Measurements from ENCODE around the gene FAXDC2.

The FAXDC2 gene

GRCh38 chr5:154858972-154859871, 8.8 kb upstream of the FAXDC2 start:
- H3K27me3 ChIP-seq (ENCODE audit: insufficient read depth, low read length), result no peaks in the 10 kb centered on the region
- H3K9me3 ChIP-seq (ENCODE audit: insufficient read depth, low read depth, low read length), result no peaks in the 10 kb centered on the region
- H3K9ac ChIP-seq (ENCODE audit: low read depth, low read length), result peak overlapping the region; percentile 84
- H3K4me3 ChIP-seq (ENCODE audit: low read length), result peak overlapping the region; percentile 85
- peaks cover 11% of the 10 kb centered on the region; the same call in 1 of the 2 replicates for H3K4me1 ChIP-seq (ENCODE audit: insufficient read depth, low read length)
- peaks cover 19% of the 10 kb centered on the region for H3K36me3 ChIP-seq (ENCODE audit: insufficient read depth, low read depth, low read length)
- peak overlapping the region; percentile 94 for H3K27ac ChIP-seq (ENCODE audit: low read length)

GRCh38 chr5:154858297-154858971, 8.0 kb upstream of the FAXDC2 start, which contains the start of gene CNOT8:
Gene CNOT8, plus strand, starts transcription at chr5:154858627. Its CDS starts 4,652 bp downstream, at chr5:154863279.
- peak within 1 kb of the TSS; percentile 84 for H3K9ac ChIP-seq (ENCODE audit: low read depth, low read length)
- H3K27ac ChIP-seq (ENCODE audit: low read length), result peak within 1 kb of the TSS; percentile 94
- H3K4me1 ChIP-seq (ENCODE audit: insufficient read depth, low read length), result peaks cover 11% of the 10 kb centered on the region; the same call in 1 of the 2 replicates
- peaks cover 11% of the 10 kb centered on the region for H3K36me3 ChIP-seq (ENCODE audit: insufficient read depth, low read depth, low read length)
- no peaks in the 10 kb centered on the region for H3K9me3 ChIP-seq (ENCODE audit: insufficient read depth, low read depth, low read length)
- H3K4me3 ChIP-seq (ENCODE audit: low read length), result peak within 1 kb of the TSS; percentile 85
- no peaks in the 10 kb centered on the region for H3K27me3 ChIP-seq (ENCODE audit: insufficient read depth, low read length)

GRCh38 chr5:154857530-154858296, 7.3 kb upstream of the FAXDC2 start:
- Histone ChIP-seq H3K4me3 (ENCODE audit: low read length) (peak overlapping the region; percentile 85), H3K4me1 (ENCODE audit: insufficient read depth, low read length) (peaks cover 11% of the 10 kb centered on the region; the same call in 1 of the 2 replicates), H3K27me3 (ENCODE audit: insufficient read depth, low read length) (no peaks in the 10 kb centered on the region), H3K27ac (ENCODE audit: low read length) (peak overlapping the region; percentile 94), H3K36me3 (ENCODE audit: insufficient read depth, low read depth, low read length) (peaks cover 4% of the 10 kb centered on the region; the same call in 1 of the 2 replicates), H3K9me3 (ENCODE audit: insufficient read depth, low read depth, low read length) (no peaks in the 10 kb centered on the region), H3K9ac (ENCODE audit: low read depth, low read length) (peak overlapping the region; percentile 84)

- H3K27ac ChIP-seq (ENCODE audit: low read length), result peak overlapping the region; percentile 1
Measured at GRCh38 chr5:154851351-154851750, 948 bp upstream of the FAXDC2 start.

GRCh38 chr5:154849791-154850201, 607 bp downstream of the FAXDC2 start:
- Histone ChIP-seq H3K27ac (ENCODE audit: low read length) (peak overlapping the region; percentile 68), H3K27me3 (ENCODE audit: insufficient read depth, low read length) (no peaks in the 10 kb centered on the region), H3K9ac (ENCODE audit: low read depth, low read length) (peak overlapping the region; percentile 83; the same call in 1 of the 2 replicates)

More at GRCh38 chr5:154851351-154851750, 948 bp upstream of the FAXDC2 start:
- no peaks in the 10 kb centered on the region for H3K36me3 ChIP-seq (ENCODE audit: insufficient read depth, low read depth, low read length)
- H3K9me3 ChIP-seq (ENCODE audit: insufficient read depth, low read depth, low read length), result no peaks in the 10 kb centered on the region
- H3K9ac ChIP-seq (ENCODE audit: low read depth, low read length), result peak overlapping the region; percentile 83; the same call in 1 of the 2 replicates
- peaks cover 16% of the 10 kb centered on the region; the same call in 1 of the 2 replicates for H3K4me1 ChIP-seq (ENCODE audit: insufficient read depth, low read length)
- no peak overlapping the region for H3K4me3 ChIP-seq (ENCODE audit: low read length)
- no peaks in the 10 kb centered on the region for H3K27me3 ChIP-seq (ENCODE audit: insufficient read depth, low read length)

GRCh38 chr5:154849264-154849785, 1.1 kb downstream of the FAXDC2 start:
- Histone ChIP-seq H3K9me3 (ENCODE audit: insufficient read depth, low read depth, low read length) (no peaks in the 10 kb centered on the region), H3K27me3 (ENCODE audit: insufficient read depth, low read length) (no peaks in the 10 kb centered on the region), H3K4me1 (ENCODE audit: insufficient read depth, low read length) (peaks cover 16% of the 10 kb centered on the region), H3K36me3 (ENCODE audit: insufficient read depth, low read depth, low read length) (no peaks in the 10 kb centered on the region), H3K27ac (ENCODE audit: low read length) (no peak overlapping the region), H3K4me3 (ENCODE audit: low read length) (peak overlapping the region; percentile 79), H3K9ac (ENCODE audit: low read depth, low read length) (peak overlapping the region; percentile 83; the same call in 1 of the 2 replicates)

More at GRCh38 chr5:154849791-154850201, 607 bp downstream of the FAXDC2 start:
- Histone ChIP-seq H3K4me3 (ENCODE audit: low read length) (peak overlapping the region; percentile 79), H3K9me3 (ENCODE audit: insufficient read depth, low read depth, low read length) (no peaks in the 10 kb centered on the region), H3K36me3 (ENCODE audit: insufficient read depth, low read depth, low read length) (no peaks in the 10 kb centered on the region), H3K4me1 (ENCODE audit: insufficient read depth, low read length) (peaks cover 16% of the 10 kb centered on the region)

GRCh38 chr5:154844809-154845208, 5.6 kb downstream of the FAXDC2 start:
- H3K9ac ChIP-seq (ENCODE audit: low read depth, low read length), result no peak overlapping the region
- H3K4me1 ChIP-seq (ENCODE audit: insufficient read depth, low read length), result peaks cover 4% of the 10 kb centered on the region
- H3K27ac ChIP-seq (ENCODE audit: low read length), result no peak overlapping the region
- no peak overlapping the region for H3K4me3 ChIP-seq (ENCODE audit: low read length)
- no peaks in the 10 kb centered on the region for H3K9me3 ChIP-seq (ENCODE audit: insufficient read depth, low read depth, low read length)
- H3K27me3 ChIP-seq (ENCODE audit: insufficient read depth, low read length), result no peaks in the 10 kb centered on the region
- H3K36me3 ChIP-seq (ENCODE audit: insufficient read depth, low read depth, low read length), result no peaks in the 10 kb centered on the region

- no peaks in the 10 kb centered on the region; the same call in 1 of the 2 replicates for H3K4me1 ChIP-seq (ENCODE audit: insufficient read depth, low read length)
- H3K27ac ChIP-seq (ENCODE audit: low read length), result no peak overlapping the region
Measured at GRCh38 chr5:154842689-154843530, 7.5 kb downstream of the FAXDC2 start.

GRCh38 chr5:154841273-154841661, 9.1 kb downstream of the FAXDC2 start:
- no peaks in the 10 kb centered on the region for H3K27me3 ChIP-seq (ENCODE audit: insufficient read depth, low read length)
- H3K9me3 ChIP-seq (ENCODE audit: insufficient read depth, low read depth, low read length), result no peaks in the 10 kb centered on the region
- H3K36me3 ChIP-seq (ENCODE audit: insufficient read depth, low read depth, low read length), result no peaks in the 10 kb centered on the region; the same call in none of the 2 replicates
- H3K27ac ChIP-seq (ENCODE audit: low read length), result no peak overlapping the region
- no peak overlapping the region for H3K4me3 ChIP-seq (ENCODE audit: low read length)
- no peak overlapping the region for H3K9ac ChIP-seq (ENCODE audit: low read depth, low read length)
- no peaks in the 10 kb centered on the region; the same call in 1 of the 2 replicates for H3K4me1 ChIP-seq (ENCODE audit: insufficient read depth, low read length)

More at GRCh38 chr5:154842689-154843530, 7.5 kb downstream of the FAXDC2 start:
- Histone ChIP-seq H3K9me3 (ENCODE audit: insufficient read depth, low read depth, low read length) (no peaks in the 10 kb centered on the region), H3K9ac (ENCODE audit: low read depth, low read length) (no peak overlapping the region), H3K27me3 (ENCODE audit: insufficient read depth, low read length) (no peaks in the 10 kb centered on the region), H3K36me3 (ENCODE audit: insufficient read depth, low read depth, low read length) (no peaks in the 10 kb centered on the region; the same call in 1 of the 2 replicates), H3K4me3 (ENCODE audit: low read length) (no peak overlapping the region)

All from iPS-20b (cell line).